Measurements from ENCODE around the gene TMIGD1. TPM values are rescaled to one million over a fixed set of nuclear protein-coding genes. Genes with fewer than 3 reads are reported as not detected.

TMIGD1 gene
- total and polyA plus RNA-seq, 2 donors, result not detected

GRCh38 chr17:30377574-30378240 is 43.9 kb upstream of the TMIGD1 start:
- WGBS, result 66% methylated on average over 11 of the region's 11 CpGs
- Histone ChIP-seq H3K4me1 (ENCODE audit: control insufficient read depth in 2 of 2, insufficient read depth in 2 of 2, low read length in 2 of 2) (peaks cover 14 to 33% of the 10 kb centered on the region in 2 donors), H3K27me3 (ENCODE audit: control insufficient read depth in 2 of 2, insufficient read depth in 1 of 2, low read length in 1 of 2) (peaks cover 2 to 14% of the 10 kb centered on the region in 2 donors), H3K36me3 (ENCODE audit: control insufficient read depth in 2 of 2, insufficient read depth in 2 of 2, low read length in 1 of 2) (no peaks in the 10 kb centered on the region), H3K9me3 (ENCODE audit: control insufficient read depth in 2 of 2, insufficient read depth in 1 of 2, low read length in 1 of 2) (no peaks in the 10 kb centered on the region), H3K27ac (ENCODE audit: low read depth in 1 of 2, low read length in 1 of 2) (peak overlapping the region; percentile 81 to 93), H3K4me3 (ENCODE audit: low read length in 2 of 2) (peak overlapping the region; percentile 68 to 86)
- DNase-seq (ENCODE audit: low read depth in 6 of 9, low spot score in 9 of 9), result no peak

- H3K36me3 ChIP-seq (ENCODE audit: control insufficient read depth in 2 of 2, insufficient read depth in 2 of 2, low read length in 1 of 2), result no peaks in the 10 kb centered on the region
- no peak overlapping the region for H3K27ac ChIP-seq (ENCODE audit: low read depth in 1 of 2, low read length in 1 of 2)
- 90% methylated on average over 12 of the region's 12 CpGs for WGBS
- peak in 1 of 9 donors; percentile 41 for DNase-seq (ENCODE audit: low read depth in 6 of 9, low spot score in 9 of 9)
- H3K4me3 ChIP-seq (ENCODE audit: low read length in 2 of 2), result no peak overlapping the region
- peaks cover 14 to 33% of the 10 kb centered on the region in 2 donors for H3K4me1 ChIP-seq (ENCODE audit: control insufficient read depth in 2 of 2, insufficient read depth in 2 of 2, low read length in 2 of 2)
- no peaks in the 10 kb centered on the region for H3K9me3 ChIP-seq (ENCODE audit: control insufficient read depth in 2 of 2, insufficient read depth in 1 of 2, low read length in 1 of 2)
- peaks cover 2 to 14% of the 10 kb centered on the region in 2 donors for H3K27me3 ChIP-seq (ENCODE audit: control insufficient read depth in 2 of 2, insufficient read depth in 1 of 2, low read length in 1 of 2)
Measured at GRCh38 chr17:30376621-30377452, 43.0 kb upstream of the TMIGD1 start.

GRCh38 chr17:30375661-30376060 is 41.8 kb upstream of the TMIGD1 start:
- 99% methylated on average over 1 of the region's 1 CpG for WGBS
- Histone ChIP-seq H3K4me1 (ENCODE audit: control insufficient read depth in 2 of 2, insufficient read depth in 2 of 2, low read length in 2 of 2) (peaks cover 14 to 31% of the 10 kb centered on the region in 2 donors), H3K9me3 (ENCODE audit: control insufficient read depth in 2 of 2, insufficient read depth in 1 of 2, low read length in 1 of 2) (no peaks in the 10 kb centered on the region), H3K27me3 (ENCODE audit: control insufficient read depth in 2 of 2, insufficient read depth in 1 of 2, low read length in 1 of 2) (peaks cover 2 to 14% of the 10 kb centered on the region in 2 donors), H3K36me3 (ENCODE audit: control insufficient read depth in 2 of 2, insufficient read depth in 2 of 2, low read length in 1 of 2) (no peaks in the 10 kb centered on the region), H3K4me3 (ENCODE audit: low read length in 2 of 2) (no peak overlapping the region), H3K27ac (ENCODE audit: low read depth in 1 of 2, low read length in 1 of 2) (no peak overlapping the region)
- no peak for DNase-seq (ENCODE audit: low read depth in 6 of 9, low spot score in 9 of 9)

GRCh38 chr17:30372755-30373154 is 38.9 kb upstream of the TMIGD1 start:
- Histone ChIP-seq H3K4me1 (ENCODE audit: control insufficient read depth in 2 of 2, insufficient read depth in 2 of 2, low read length in 2 of 2) (peaks cover 3 to 14% of the 10 kb centered on the region in 2 donors), H3K9me3 (ENCODE audit: control insufficient read depth in 2 of 2, insufficient read depth in 1 of 2, low read length in 1 of 2) (no peaks in the 10 kb centered on the region), H3K27me3 (ENCODE audit: control insufficient read depth in 2 of 2, insufficient read depth in 1 of 2, low read length in 1 of 2) (peaks cover 0 to 4% of the 10 kb centered on the region in 2 donors), H3K36me3 (ENCODE audit: control insufficient read depth in 2 of 2, insufficient read depth in 2 of 2, low read length in 1 of 2) (no peaks in the 10 kb centered on the region), H3K4me3 (ENCODE audit: low read length in 2 of 2) (no peak overlapping the region), H3K27ac (ENCODE audit: low read depth in 1 of 2, low read length in 1 of 2) (no peak overlapping the region)
- 93% methylated on average over 2 of the region's 2 CpGs for whole genome bisulfite sequencing
- peak in 1 of 9 donors; percentile 38 for DNase-seq (ENCODE audit: low read depth in 6 of 9, low spot score in 9 of 9)

GRCh38 chr17:30369995-30370394 is 36.1 kb upstream of the TMIGD1 start:
- no peaks in the 10 kb centered on the region for H3K9me3 ChIP-seq (ENCODE audit: control insufficient read depth in 2 of 2, insufficient read depth in 1 of 2, low read length in 1 of 2)
- no peaks in the 10 kb centered on the region for H3K4me1 ChIP-seq (ENCODE audit: control insufficient read depth in 2 of 2, insufficient read depth in 2 of 2, low read length in 2 of 2)
- H3K4me3 ChIP-seq (ENCODE audit: low read length in 2 of 2), result no peak overlapping the region
- DNase-seq (ENCODE audit: low read depth in 6 of 9, low spot score in 9 of 9), result no peak
- no peaks in the 10 kb centered on the region for H3K36me3 ChIP-seq (ENCODE audit: control insufficient read depth in 2 of 2, insufficient read depth in 2 of 2, low read length in 1 of 2)
- H3K27me3 ChIP-seq (ENCODE audit: control insufficient read depth in 2 of 2, insufficient read depth in 1 of 2, low read length in 1 of 2), result peaks cover 0 to 4% of the 10 kb centered on the region in 2 donors
- no peak overlapping the region for H3K27ac ChIP-seq (ENCODE audit: low read depth in 1 of 2, low read length in 1 of 2)

- 89% methylated on average over 13 of the region's 13 CpGs for WGBS
- DNase-seq (ENCODE audit: low read depth in 6 of 9, low spot score in 9 of 9), result peak in 1 of 9 donors; percentile 24
Measured at GRCh38 chr17:30368912-30369720, 35.3 kb upstream of the TMIGD1 start.

GRCh38 chr17:30366536-30366935 is 32.7 kb upstream of the TMIGD1 start:
- peaks cover 0 to 11% of the 10 kb centered on the region in 2 donors for H3K9me3 ChIP-seq (ENCODE audit: control insufficient read depth in 2 of 2, insufficient read depth in 1 of 2, low read length in 1 of 2)
- H3K4me1 ChIP-seq (ENCODE audit: control insufficient read depth in 2 of 2, insufficient read depth in 2 of 2, low read length in 2 of 2), result peaks cover 0 to 9% of the 10 kb centered on the region in 2 donors
- no peaks in the 10 kb centered on the region for H3K27me3 ChIP-seq (ENCODE audit: control insufficient read depth in 2 of 2, insufficient read depth in 1 of 2, low read length in 1 of 2)
- H3K36me3 ChIP-seq (ENCODE audit: control insufficient read depth in 2 of 2, insufficient read depth in 2 of 2, low read length in 1 of 2), result no peaks in the 10 kb centered on the region
- no peak for DNase-seq (ENCODE audit: low read depth in 6 of 9, low spot score in 9 of 9)
- no peak overlapping the region for H3K4me3 ChIP-seq (ENCODE audit: low read length in 2 of 2)
- no peak overlapping the region for H3K27ac ChIP-seq (ENCODE audit: low read depth in 1 of 2, low read length in 1 of 2)
- WGBS, result 93% methylated on average over 3 of the region's 3 CpGs

More at GRCh38 chr17:30368912-30369720, 35.3 kb upstream of the TMIGD1 start:
- no peaks in the 10 kb centered on the region for H3K36me3 ChIP-seq (ENCODE audit: control insufficient read depth in 2 of 2, insufficient read depth in 2 of 2, low read length in 1 of 2)
- no peak overlapping the region for H3K4me3 ChIP-seq (ENCODE audit: low read length in 2 of 2)
- peaks cover 0 to 4% of the 10 kb centered on the region in 2 donors for H3K27me3 ChIP-seq (ENCODE audit: control insufficient read depth in 2 of 2, insufficient read depth in 1 of 2, low read length in 1 of 2)
- H3K4me1 ChIP-seq (ENCODE audit: control insufficient read depth in 2 of 2, insufficient read depth in 2 of 2, low read length in 2 of 2), result no peaks in the 10 kb centered on the region
- H3K9me3 ChIP-seq (ENCODE audit: control insufficient read depth in 2 of 2, insufficient read depth in 1 of 2, low read length in 1 of 2), result no peaks in the 10 kb centered on the region
- H3K27ac ChIP-seq (ENCODE audit: low read depth in 1 of 2, low read length in 1 of 2), result no peak overlapping the region

GRCh38 chr17:30363715-30364202 is 29.9 kb upstream of the TMIGD1 start:
- Histone ChIP-seq H3K4me1 (ENCODE audit: control insufficient read depth in 2 of 2, insufficient read depth in 2 of 2, low read length in 2 of 2) (peaks cover 0 to 9% of the 10 kb centered on the region in 2 donors), H3K27ac (ENCODE audit: low read depth in 1 of 2, low read length in 1 of 2) (peak overlapping the region in 1 of 2 donors; percentile 59), H3K4me3 (ENCODE audit: low read length in 2 of 2) (no peak overlapping the region), H3K9me3 (ENCODE audit: control insufficient read depth in 2 of 2, insufficient read depth in 1 of 2, low read length in 1 of 2) (peaks cover 0 to 15% of the 10 kb centered on the region in 2 donors), H3K36me3 (ENCODE audit: control insufficient read depth in 2 of 2, insufficient read depth in 2 of 2, low read length in 1 of 2) (no peaks in the 10 kb centered on the region), H3K27me3 (ENCODE audit: control insufficient read depth in 2 of 2, insufficient read depth in 1 of 2, low read length in 1 of 2) (no peaks in the 10 kb centered on the region)
- WGBS, result 4% methylated on average over 1 of the region's 1 CpG
- peak in 5 of 9 donors; percentile 37 to 76 (median 52) for DNase-seq (ENCODE audit: low read depth in 6 of 9, low spot score in 9 of 9)

All from thymus (tissue), 11 donors.